ENCODE measurements around the gene MAPK11.

DNA sequence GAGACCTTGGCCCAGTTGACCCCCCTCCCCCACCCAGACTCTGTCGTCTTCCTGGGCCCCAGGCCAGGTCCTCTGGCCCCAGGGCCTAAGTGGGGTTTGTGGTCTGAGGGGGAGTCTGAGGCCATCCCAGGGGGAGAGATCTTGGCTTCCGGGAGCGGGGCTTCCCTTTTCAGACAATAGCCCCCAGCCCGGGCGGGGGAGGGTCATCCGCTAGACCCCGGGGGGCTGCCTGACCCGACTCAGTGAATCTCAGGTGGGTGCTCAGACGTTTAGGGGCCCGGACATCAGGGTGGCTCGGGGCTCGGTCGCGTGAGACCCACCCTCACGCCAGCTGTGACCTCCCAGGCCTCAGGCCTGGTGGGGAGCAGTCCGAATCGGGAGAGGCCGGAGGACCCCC is 609 bp downstream of the MAPK11 start:
- TF ChIP-seq, protein P1, sequence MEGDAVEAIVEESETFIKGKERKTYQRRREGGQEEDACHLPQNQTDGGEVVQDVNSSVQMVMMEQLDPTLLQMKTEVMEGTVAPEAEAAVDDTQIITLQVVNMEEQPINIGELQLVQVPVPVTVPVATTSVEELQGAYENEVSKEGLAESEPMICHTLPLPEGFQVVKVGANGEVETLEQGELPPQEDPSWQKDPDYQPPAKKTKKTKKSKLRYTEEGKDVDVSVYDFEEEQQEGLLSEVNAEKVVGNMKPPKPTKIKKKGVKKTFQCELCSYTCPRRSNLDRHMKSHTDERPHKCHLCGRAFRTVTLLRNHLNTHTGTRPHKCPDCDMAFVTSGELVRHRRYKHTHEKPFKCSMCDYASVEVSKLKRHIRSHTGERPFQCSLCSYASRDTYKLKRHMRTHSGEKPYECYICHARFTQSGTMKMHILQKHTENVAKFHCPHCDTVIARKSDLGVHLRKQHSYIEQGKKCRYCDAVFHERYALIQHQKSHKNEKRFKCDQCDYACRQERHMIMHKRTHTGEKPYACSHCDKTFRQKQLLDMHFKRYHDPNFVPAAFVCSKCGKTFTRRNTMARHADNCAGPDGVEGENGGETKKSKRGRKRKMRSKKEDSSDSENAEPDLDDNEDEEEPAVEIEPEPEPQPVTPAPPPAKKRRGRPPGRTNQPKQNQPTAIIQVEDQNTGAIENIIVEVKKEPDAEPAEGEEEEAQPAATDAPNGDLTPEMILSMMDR (IDR thresholded peaks at IDR 0.05) = no peak
- no peak for TF ChIP-seq EP300 (IDR thresholded peaks at IDR 0.05; ENCODE audit: low read depth)

Measured in transverse colon (tissue), 3 donors.